Stimulated activated CD8-positive, alpha-beta memory T cell treated with anti-CD3 and anti-CD28 coated beads, Interleukin-4, amount 100 ng/mL, for 24 hours (primary cell): ENCODE data around the gene ARRDC1.
A peak's percentile ranks its signal among the peaks of the same experiment; 100 is the strongest.
"Not testable (repeated sequence)": the region's sequence is repeated elsewhere in the genome, so short reads cannot be mapped to it uniquely, and the experiment has no call there.

Experiments used
- DNase-seq: peaks from one replicate; pipeline ENCODE4 v3.0.0-alpha.2; 2020; ENCODE audit warnings: low read depth

ARRDC1 gene

GRCh38 chr9:137605121-137606004 lies at the start of gene ARRDC1:
ARRDC1 (plus strand) TSS chr9:137605686; CDS start chr9:137605718, 32 bp downstream.
- DNase-seq = peak; percentile 91

GRCh38 chr9:137556069-137556838 lies 49.2 kb upstream of the ARRDC1 start:
- no peak for DNase-seq

- DNase-seq = no peak
These were observed 47.4 kb upstream of the ARRDC1 start for GRCh38 chr9:137558127-137558526.

GRCh38 chr9:137564134-137564533 lies 41.4 kb upstream of the ARRDC1 start:
- DNase-seq = no peak

GRCh38 chr9:137564817-137565411 lies 40.6 kb upstream of the ARRDC1 start:
- DNase-seq = no peak

GRCh38 chr9:137568445-137568844 lies 37.0 kb upstream of the ARRDC1 start:
- DNase-seq = not testable (repeated sequence)

- DNase-seq = no peak
These were observed 35.8 kb upstream of the ARRDC1 start for GRCh38 chr9:137569609-137570203.

GRCh38 chr9:137570566-137570965 lies 34.9 kb upstream of the ARRDC1 start:
- DNase-seq = no peak

GRCh38 chr9:137574192-137574591 lies 31.3 kb upstream of the ARRDC1 start:
- no peak for DNase-seq

- no peak for DNase-seq
These were observed 30.1 kb upstream of the ARRDC1 start for GRCh38 chr9:137575364-137575715.

GRCh38 chr9:137575716-137576411 lies 29.6 kb upstream of the ARRDC1 start:
- DNase-seq = no peak

- peak; percentile 96 for DNase-seq
These were observed 26.8 kb upstream of the ARRDC1 start, which contains the start of gene DPH7 for GRCh38 chr9:137578518-137579258. DPH7 (minus strand) TSS chr9:137578925; CDS start chr9:137578777, 148 bp downstream.

- no peak for DNase-seq
These were observed 26.3 kb upstream of the ARRDC1 start for GRCh38 chr9:137579259-137579604.

- DNase-seq = no peak
These were observed 25.1 kb upstream of the ARRDC1 start for GRCh38 chr9:137580209-137580953.

GRCh38 chr9:137580954-137581322 lies 24.5 kb upstream of the ARRDC1 start:
- no peak for DNase-seq

GRCh38 chr9:137581361-137582285 lies 23.9 kb upstream of the ARRDC1 start:
- DNase-seq = no peak

- no peak for DNase-seq
These were observed 23.1 kb upstream of the ARRDC1 start for GRCh38 chr9:137582286-137582860.

GRCh38 chr9:137583347-137583746 lies 22.1 kb upstream of the ARRDC1 start:
- no peak for DNase-seq

GRCh38 chr9:137583957-137584356 lies 21.5 kb upstream of the ARRDC1 start:
- DNase-seq = no peak
